Left ventricle myocardium inferior (tissue), 1 donor: ENCODE data around the gene ACTA2. TPM values are rescaled to one million over a fixed set of nuclear protein-coding genes. Genes with fewer than 3 reads are reported as not detected.

Experiments used
- DNase-seq: peaks from one replicate; pipeline ENCODE4 v3.0.0-alpha.2; 2020
- H3K27ac ChIP-seq: fragments of 200-600 bp; replicated peaks from 2 replicates; pipeline ENCODE4 v1.8.0; 2021
- H3K27me3 ChIP-seq: fragments of 200-600 bp; 2 replicates; pipeline ENCODE4 v1.8.0; 2021; ENCODE audit warnings: low read depth
- H3K36me3 ChIP-seq: fragments of 200-600 bp; 2 replicates; pipeline ENCODE4 v1.8.0; 2021
- H3K4me1 ChIP-seq: fragments of 200-600 bp; 2 replicates; pipeline ENCODE4 v1.8.0; 2021
- H3K4me3 ChIP-seq: fragments of 200-600 bp; 2 replicates; pipeline ENCODE4 v1.8.0; 2021; ENCODE audit warnings: mild to moderate bottlenecking, moderate library complexity
- H3K9me3 ChIP-seq: fragments of 200-600 bp; replicated peaks from 2 replicates; pipeline ENCODE4 v1.8.0; 2021
- CTCF ChIP-seq: fragments of 200-600 bp; IDR thresholded peaks from 2 replicates; pipeline ENCODE4 v1.8.0; 2021; ENCODE audit warnings: antibody characterized with exemption, mild to moderate bottlenecking, borderline replicate concordance
- intact Hi-C: fragments of 100-400 bp; cut with micrococcal nuclease; formaldehyde crosslinking; loops from one replicate; pipeline ENCODE4 v1.11.0; 2022
- total RNA-seq: library from RNA; stranded (reverse); fragmentation: NEBNext Ultra II Directional; extraction: Animal tissue kit (Norgen Biotek cat#: 25700); gene quantifications from one replicate; pipeline ENCODE4 v1.2.1, GENCODE V29; 2021
- donor health status: DM: no; HTN: yes; CAD: no; lungs with severe emphysema.

ACTA2 gene
- total RNA-seq, 1 donor from 2014 or later = 89.4 TPM

GRCh38 chr10:88911116-88911515, 41.5 kb downstream of the ACTA2 start:
- TF ChIP-seq CTCF = no peak
- Histone ChIP-seq H3K36me3 (peaks cover 12% of the 10 kb centered on the region), H3K4me3 (no peak overlapping the region), H3K4me1 (peaks cover 5% of the 10 kb centered on the region), H3K27me3 (no peaks in the 10 kb centered on the region), H3K9me3 (no peaks in the 10 kb centered on the region), H3K27ac (no peak overlapping the region)
- intact Hi-C loops = no loop called here
- no peak for DNase-seq

GRCh38 chr10:88908194-88908593, 44.4 kb downstream of the ACTA2 start:
- DNase-seq = no peak
- Histone ChIP-seq H3K4me1 (no peaks in the 10 kb centered on the region), H3K27me3 (no peaks in the 10 kb centered on the region), H3K36me3 (peaks cover 12% of the 10 kb centered on the region), H3K4me3 (no peak overlapping the region), H3K27ac (no peak overlapping the region), H3K9me3 (no peaks in the 10 kb centered on the region)
- intact Hi-C loops = no loop called here
- no peak for TF ChIP-seq CTCF

DNA sequence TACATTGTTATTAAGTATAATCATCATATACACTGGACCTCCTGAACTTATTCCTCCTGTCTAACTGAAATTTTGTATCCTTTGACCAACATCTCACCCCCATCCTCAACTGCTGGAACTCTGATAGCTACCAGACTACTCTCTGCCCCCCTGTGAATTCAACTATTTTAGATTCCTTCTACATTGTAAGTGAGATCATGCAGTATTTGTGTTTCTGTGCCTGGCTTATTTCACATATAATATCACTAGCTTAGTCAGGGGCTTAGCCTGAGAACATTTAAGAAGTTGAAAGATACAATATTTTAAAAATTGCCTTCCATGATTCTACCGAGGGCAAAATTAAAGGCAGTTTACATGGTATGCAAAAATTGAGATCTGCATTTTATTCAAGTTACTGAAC, 45.7 kb downstream of the ACTA2 start:
- Histone ChIP-seq H3K27me3 (no peaks in the 10 kb centered on the region), H3K4me3 (no peak overlapping the region), H3K27ac (no peak overlapping the region), H3K9me3 (no peaks in the 10 kb centered on the region), H3K4me1 (peaks cover 2% of the 10 kb centered on the region), H3K36me3 (peaks cover 17% of the 10 kb centered on the region)
- no peak for TF ChIP-seq CTCF
- intact Hi-C loops = no loop called here
- no peak for DNase-seq

- DNase-seq = no peak
- H3K27ac ChIP-seq = no peak overlapping the region
- no peaks in the 10 kb centered on the region for H3K27me3 ChIP-seq
- intact Hi-C loops = no loop called here
- TF ChIP-seq CTCF = no peak
- no peaks in the 10 kb centered on the region for H3K9me3 ChIP-seq
- peaks cover 15% of the 10 kb centered on the region for H3K4me1 ChIP-seq
- no peak overlapping the region for H3K4me3 ChIP-seq
- peaks cover 13% of the 10 kb centered on the region for H3K36me3 ChIP-seq
Observed at GRCh38 chr10:88903715-88904114, 48.9 kb downstream of the ACTA2 start.

- Histone ChIP-seq H3K27ac (peak overlapping the region; percentile 6), H3K27me3 (no peaks in the 10 kb centered on the region), H3K4me3 (no peak overlapping the region), H3K36me3 (peaks cover 13% of the 10 kb centered on the region), H3K9me3 (no peaks in the 10 kb centered on the region), H3K4me1 (peaks cover 21% of the 10 kb centered on the region)
- intact Hi-C loops = no loop called here
- DNase-seq = no peak
- TF ChIP-seq CTCF = no peak
Observed at GRCh38 chr10:88901984-88902789, 50.4 kb downstream of the ACTA2 start.
